H1 (cell line): Measurements from ENCODE around the gene STAMBP. TPM values are rescaled to one million over a fixed set of nuclear protein-coding genes. Genes with fewer than 3 reads are reported as not detected.

Source experiments
- CTCF ChIA-PET: fragments of 300-600 bp; sonication (Branson Sonifier 250); formaldehyde crosslinking; loops from one replicate; lab custom pipeline; 2021; ENCODE audit not compliant: partially characterized antibody; lab: Charles Lee
- POLR2A ChIA-PET: fragments of 300-600 bp; sonication (Branson Sonifier 250); formaldehyde crosslinking; loops from one replicate; lab custom pipeline; 2021; ENCODE audit warnings: inconsistent platforms; ENCODE audit not compliant: partially characterized antibody; lab: Charles Lee
- DNase-seq, 2 experiments: peaks; one replicate each; pipeline versions ENCODE4 v3.0.0 to v3.0.0-alpha.2; 2010 to 2022; ENCODE audit warnings: low spot score in 2 of 2, low read depth in 1 of 2, mixed read lengths in 1 of 2
- FAIRE-seq: peaks from 2 replicates; lab custom pipeline; 2011; peaks lifted over from hg19 to GRCh38; lab: Jason Lieb, UNC
- H2AFZ ChIP-seq: 2 replicates; pipeline ENCODE4 v1.8.1; 2012; ENCODE audit warnings: low read length, inconsistent platforms
- H2AK5ac ChIP-seq: 2 replicates; pipeline ENCODE4 v1.6.1; 2013; ENCODE audit warnings: low read depth, low read length
- H2BK120ac ChIP-seq: replicated peaks from 2 replicates; pipeline ENCODE3; 2013; ENCODE audit warnings: low read depth, low read length, inconsistent platforms
- H2BK12ac ChIP-seq: 2 replicates; pipeline ENCODE4 v1.6.1; 2013; ENCODE audit warnings: low read depth, low read length
- H2BK15ac ChIP-seq: 2 replicates; pipeline ENCODE4 v1.6.1; 2013; ENCODE audit warnings: low read length
- H2BK20ac ChIP-seq: 2 replicates; pipeline ENCODE4 v1.6.1; 2013; ENCODE audit warnings: low read length
- H2BK5ac ChIP-seq: 2 replicates; pipeline ENCODE4 v1.6.1; 2013; ENCODE audit warnings: low read depth, low read length
- H3K14ac ChIP-seq: 2 replicates; pipeline ENCODE4 v1.6.1; 2013; ENCODE audit warnings: inconsistent platforms; ENCODE audit not compliant: insufficient read length
- H3K18ac ChIP-seq: 2 replicates; pipeline ENCODE4 v1.6.1; 2013; ENCODE audit warnings: low read length; ENCODE audit errors: extremely low read depth
- H3K23ac ChIP-seq: 2 replicates; pipeline ENCODE4 v1.6.1; 2013; ENCODE audit warnings: inconsistent platforms; ENCODE audit not compliant: insufficient read length
- H3K23me2 ChIP-seq: 2 replicates; pipeline ENCODE4 v1.6.1; 2013; ENCODE audit warnings: low read depth, low read length
- H3K27ac ChIP-seq: 2 replicates; pipeline ENCODE4 v1.6.1; 2011; ENCODE audit warnings: low read depth, low read length, inconsistent platforms
- H3K27me3 ChIP-seq, 4 experiments: replicated peaks in 1 of 4; 1 replicate in 1 of 4; 2 replicates in 3 of 4; pipeline versions ENCODE4 v1.6.1 to v1.8.1; 2011 to 2013; ENCODE audit warnings: low read length in 3 of 4, mild to moderate bottlenecking in 3 of 4, inconsistent platforms in 2 of 4, mixed read lengths in 2 of 4, moderate library complexity in 1 of 4; ENCODE audit not compliant: control insufficient read depth in 3 of 4, insufficient read depth in 3 of 4; ENCODE audit errors: extremely low read depth in 1 of 4
- H3K36me3 ChIP-seq, 4 experiments: 2 replicates each; pipeline versions ENCODE4 v1.6.1 to v1.8.1; 2011 to 2013; ENCODE audit warnings: mild to moderate bottlenecking in 4 of 4, low read length in 3 of 4, moderate library complexity in 2 of 4, control low read depth in 1 of 4, inconsistent platforms in 1 of 4; ENCODE audit not compliant: insufficient read depth in 4 of 4, control insufficient read depth in 2 of 4
- H3K4ac ChIP-seq: replicated peaks from 2 replicates; pipeline ENCODE3; 2013; ENCODE audit warnings: low read length, low read depth, mixed read lengths, inconsistent platforms; ENCODE audit not compliant: insufficient read length
- H3K4me1 ChIP-seq, 4 experiments: replicated peaks in 1 of 4; 1 replicate in 1 of 4; 2 replicates in 3 of 4; pipeline versions ENCODE4 v1.6.1 to v1.8.1; 2011 to 2013; ENCODE audit warnings: low read length in 3 of 4, inconsistent platforms in 2 of 4, mixed read lengths in 1 of 4; ENCODE audit not compliant: insufficient read depth in 4 of 4, control insufficient read depth in 3 of 4
- H3K4me2 ChIP-seq, 2 experiments: 2 replicates each; pipeline versions ENCODE4 v1.6.1 to v1.8.1; 2011 to 2013; ENCODE audit warnings: low read depth in 2 of 2, low read length in 2 of 2, control low read depth in 1 of 2, inconsistent platforms in 1 of 2, mild to moderate bottlenecking in 1 of 2; ENCODE audit not compliant: insufficient read depth in 1 of 2
- H3K4me3 ChIP-seq, 4 experiments: fragments of 200-600, 300-600 bp in 1 of 4; sonication (generic), shearing (Covaris generic), sonication (Bioruptor Twin) in 1 of 4; 2 replicates each; pipeline versions ENCODE4 v1.5.1 to v1.8.1; 2011 to 2016; ENCODE audit warnings: low read length in 4 of 4, low read depth in 3 of 4, control low read depth in 2 of 4, inconsistent platforms in 2 of 4, mild to moderate bottlenecking in 2 of 4, mixed read lengths in 1 of 4, moderate library complexity in 1 of 4; ENCODE audit not compliant: insufficient read depth in 2 of 4; ENCODE audit errors: extremely low read depth in 1 of 4
- H3K56ac ChIP-seq: replicated peaks from 2 replicates; pipeline ENCODE3; 2013; ENCODE audit warnings: low read depth, mild to moderate bottlenecking, mixed read lengths, low read length, inconsistent platforms; ENCODE audit not compliant: insufficient read length
- H3K79me1 ChIP-seq: 2 replicates; pipeline ENCODE4 v1.6.1; 2013; ENCODE audit warnings: low read depth, low read length, control low read depth
- H3K79me2 ChIP-seq, 2 experiments: 2 replicates each; pipeline versions ENCODE4 v1.6.1 to v1.8.1; 2012 to 2013; ENCODE audit warnings: low read length in 2 of 2, mild to moderate bottlenecking in 2 of 2, inconsistent platforms in 1 of 2; ENCODE audit not compliant: insufficient read depth in 2 of 2, control insufficient read depth in 1 of 2
- H3K9ac ChIP-seq, 4 experiments: replicated peaks in 1 of 4; 1 replicate in 1 of 4; 2 replicates in 3 of 4; pipeline versions ENCODE4 v1.6.1 to v1.8.1; 2011 to 2013; ENCODE audit warnings: low read depth in 3 of 4, low read length in 3 of 4, control low read depth in 2 of 4, mild to moderate bottlenecking in 2 of 4, moderate library complexity in 2 of 4, inconsistent platforms in 1 of 4; ENCODE audit errors: extremely low read depth in 1 of 4
- H3K9me3 ChIP-seq, 2 experiments: 2 replicates each; pipeline versions ENCODE4 v1.6.1 to v1.8.1; 2012 to 2013; ENCODE audit warnings: mild to moderate bottlenecking in 2 of 2, moderate library complexity in 2 of 2, control low read depth in 1 of 2, inconsistent platforms in 1 of 2, low read depth in 1 of 2, low read length in 1 of 2, mixed read lengths in 1 of 2; ENCODE audit not compliant: insufficient read depth in 2 of 2
- H4K20me1 ChIP-seq, 2 experiments: replicated peaks in 1 of 2; 2 replicates each; pipeline versions ENCODE3 to v1.8.1; 2011 to 2013; ENCODE audit warnings: inconsistent platforms in 2 of 2, low read length in 2 of 2, mild to moderate bottlenecking in 1 of 2; ENCODE audit not compliant: insufficient read depth in 2 of 2, control insufficient read depth in 1 of 2
- H4K5ac ChIP-seq: 2 replicates; pipeline ENCODE4 v1.6.1; 2013; ENCODE audit warnings: low read length, low read depth, mixed read lengths, inconsistent platforms; ENCODE audit not compliant: insufficient read length
- H4K8ac ChIP-seq: 2 replicates; pipeline ENCODE4 v1.8.0; 2013; ENCODE audit warnings: mild to moderate bottlenecking, moderate library complexity, low read length, inconsistent platforms; ENCODE audit not compliant: insufficient read depth; ENCODE audit errors: extremely low read depth
- H4K91ac ChIP-seq: replicated peaks from 2 replicates; pipeline ENCODE3; 2013; ENCODE audit warnings: low read length, mixed read lengths, inconsistent platforms; ENCODE audit not compliant: insufficient read length
- WGBS, 2 experiments: shearing (Covaris generic) in 1 of 2; methylation state at CpG; one replicate each; pipeline versions ENCODE4 v1.1.6 to v1.1.7; 2013 to 2015; ENCODE audit warnings: low lambda C conversion rate in 2 of 2, mixed read lengths in 2 of 2, inconsistent platforms in 1 of 2, low coverage in 1 of 2, missing lambda C conversion rate in 1 of 2; ENCODE audit not compliant: insufficient replicate concordance in 2 of 2, insufficient coverage in 1 of 2, insufficient read length in 1 of 2; ENCODE audit errors: extremely low coverage in 1 of 2, missing lambda C conversion rate in 1 of 2; 5-methylcytosine and 5-hydroxymethylcytosine counted together
- polyA plus RNA-seq, 7 experiments: library from polyadenylated mRNA; depleted of rRNA in 3 of 7; stranded (reverse) in 5 of 7; unstranded in 2 of 7; fragments of >200 nt in 5 of 7; fragments of 200-250 nt in 2 of 7; gene quantifications; 1 replicate in 5 of 7; 2 replicates in 1 of 7; 4 replicates in 1 of 7; pipeline versions ENCODE4 v1.2.1 to v1.2.3, GENCODE V29; 2011 to 2013; ENCODE audit warnings: missing spikeins in 2 of 7, mixed read lengths in 2 of 7
- total RNA-seq: library from RNA; stranded (reverse); fragmentation: NEBNext Ultra II Directional; extraction: Animal tissue kit (Norgen Biotek cat#: 25700); gene quantifications from 2 replicates; pipeline ENCODE4 v1.2.1, GENCODE V29; 2021

Gene STAMBP
- total and polyA plus RNA-seq, 2 of the 8 experiments (the other 6 are each of a cell fraction or from before 2014, with no cell fraction given): 35.8 to 49.7 TPM

DNA sequence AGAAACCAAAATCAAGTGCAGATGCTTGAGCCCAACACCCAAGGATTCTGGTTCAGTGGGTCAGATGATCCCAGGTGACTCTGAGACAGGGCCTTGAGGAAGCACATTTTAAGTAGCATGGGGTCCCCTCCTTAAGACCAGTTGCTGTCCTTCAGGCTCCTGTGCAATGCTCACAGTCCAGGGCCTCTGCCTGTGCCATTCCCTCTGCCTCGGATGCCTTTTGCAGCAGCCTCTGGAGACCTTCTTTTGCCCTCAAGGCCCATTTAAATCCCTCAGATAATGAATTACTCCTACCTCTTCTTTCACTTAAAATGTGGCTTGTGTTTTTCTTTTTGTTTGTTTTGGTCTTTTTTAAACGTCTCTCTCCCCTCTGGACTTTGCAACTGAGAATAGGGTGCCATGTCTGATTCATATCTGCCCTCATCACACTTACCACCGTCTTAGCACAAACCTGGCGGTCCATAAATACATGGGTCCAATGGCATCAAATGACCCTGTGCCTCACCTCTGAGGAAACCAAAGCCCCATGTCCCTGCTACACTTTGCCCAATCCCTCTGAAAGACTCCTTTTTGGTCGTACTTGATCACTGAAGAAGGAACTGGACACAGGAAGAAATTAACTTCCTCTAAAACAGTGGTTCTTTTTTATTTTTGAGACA, 78.2 kb downstream of the STAMBP start:
- no peaks in the 10 kb centered on the region for H3K23me2 ChIP-seq
- H3K4me1 ChIP-seq: peaks cover 0 to 5% (median under 1%) of the 10 kb centered on the region in 4 experiments; a peak in 2 of 7 replicates
- no peak overlapping the region for H3K18ac ChIP-seq
- H4K8ac ChIP-seq: no peak overlapping the region
- no peak overlapping the region for H3K56ac ChIP-seq
- H4K91ac ChIP-seq: no peak overlapping the region
- H2BK15ac ChIP-seq: no peak overlapping the region
- H3K27ac ChIP-seq: no peak overlapping the region
- FAIRE-seq: no peak
- H3K4ac ChIP-seq: no peak overlapping the region
- H3K23ac ChIP-seq: no peak overlapping the region
- no peaks in the 10 kb centered on the region for H3K79me1 ChIP-seq
- no peak overlapping the region for H2BK20ac ChIP-seq
- H2BK5ac ChIP-seq: no peak overlapping the region
- no peak overlapping the region for H2AK5ac ChIP-seq
- ChIA-PET POLR2A (interaction anchor here (1.1 to 1.3 kb wide), 2 partner anchors 75 to 241 kb away, joined by 3 to 5 read pairs; partner anchors contain the start of gene BOLA3), CTCF (interaction anchor here (0.7 to 3.5 kb wide), 12 partner anchors 10 to 236 kb away, joined by 3 to 24 read pairs (median 4); no protein-coding TSS in a partner anchor)
- H3K9ac ChIP-seq: no peak overlapping the region
- H2BK12ac ChIP-seq: no peak overlapping the region
- H4K5ac ChIP-seq: no peak overlapping the region
- H2AFZ ChIP-seq: no peak overlapping the region
- no peaks in the 10 kb centered on the region for H3K27me3 ChIP-seq
- no peaks in the 10 kb centered on the region for H4K20me1 ChIP-seq
- no peaks in the 10 kb centered on the region for H3K36me3 ChIP-seq
- H3K14ac ChIP-seq: no peak overlapping the region
- no peak overlapping the region for H3K4me2 ChIP-seq
- 86% methylated on average over 5 of the region's 5 CpGs; no CpG with 5 or more reads in 1 of the 2 experiments for WGBS, 2 experiments
- no peak overlapping the region for H2BK120ac ChIP-seq
- DNase-seq: no peak
- H3K79me2 ChIP-seq: no peaks in the 10 kb centered on the region
- no peak overlapping the region for H3K4me3 ChIP-seq
- no peaks in the 10 kb centered on the region for H3K9me3 ChIP-seq
